Neutrophil (primary cell): ENCODE measurements around the gene KBTBD3.

Experiments used
- H3K27ac ChIP-seq: fragments of 200-600 bp; sonication (generic); 2 replicates; pipeline ENCODE4 v1.5.1; 2016; ENCODE audit warnings: mild to moderate bottlenecking, moderate library complexity
- H3K27me3 ChIP-seq: fragments of 200-600 bp; sonication (generic); 2 replicates; pipeline ENCODE4 v1.6.0; 2016; ENCODE audit warnings: mild to moderate bottlenecking
- H3K36me3 ChIP-seq: fragments of 200-600 bp; sonication (generic); 2 replicates; pipeline ENCODE4 v1.5.1; 2017
- H3K4me1 ChIP-seq, 2 experiments: fragments of 200-600 bp in 1 of 2; sonication (generic) in 1 of 2; 1 replicate in 1 of 2; 2 replicates in 1 of 2; pipeline versions ENCODE4 v1.5.1 to v1.6.1; 2013 to 2016; ENCODE audit warnings: low read depth in 1 of 2, low read length in 1 of 2, mild to moderate bottlenecking in 1 of 2, moderate library complexity in 1 of 2; ENCODE audit not compliant: control insufficient read depth in 1 of 2, insufficient read depth in 1 of 2
- H3K4me3 ChIP-seq, 2 experiments: fragments of 200-600 bp in 1 of 2; sonication (generic) in 1 of 2; 1 replicate in 1 of 2; 2 replicates in 1 of 2; pipeline ENCODE4 v1.5.1; 2013 to 2016; ENCODE audit warnings: low read depth in 1 of 2, low read length in 1 of 2, mild to moderate bottlenecking in 1 of 2, moderate library complexity in 1 of 2
- H3K9me3 ChIP-seq: fragments of 200-600 bp; sonication (generic); 2 replicates; pipeline ENCODE4 v1.5.1; 2016
- CTCF ChIP-seq: fragments of 200-600 bp; sonication (generic); IDR thresholded peaks from 2 replicates; pipeline ENCODE4 v1.5.1; 2016; ENCODE audit warnings: antibody characterized with exemption

The KBTBD3 gene

GRCh38 chr11:106086850-106087249, 9.7 kb upstream of the KBTBD3 start:
- no peak overlapping the region for H3K27ac ChIP-seq

GRCh38 chr11:106086135-106086534, 9.0 kb upstream of the KBTBD3 start:
- no peak for TF ChIP-seq CTCF
- H3K36me3 ChIP-seq = peaks cover 12% of the 10 kb centered on the region
- H3K27ac ChIP-seq = no peak overlapping the region
- H3K4me1 ChIP-seq = no peaks in the 10 kb centered on the region
- no peaks in the 10 kb centered on the region for H3K9me3 ChIP-seq
- H3K4me3 ChIP-seq = no peak overlapping the region
- H3K27me3 ChIP-seq = no peaks in the 10 kb centered on the region

More at GRCh38 chr11:106086850-106087249, 9.7 kb upstream of the KBTBD3 start:
- Histone ChIP-seq H3K9me3 (no peaks in the 10 kb centered on the region), H3K4me1 (no peaks in the 10 kb centered on the region), H3K27me3 (no peaks in the 10 kb centered on the region), H3K36me3 (peaks cover 16% of the 10 kb centered on the region), H3K4me3 (no peak overlapping the region)
- no peak for TF ChIP-seq CTCF

GRCh38 chr11:106082096-106082495, 4.9 kb upstream of the KBTBD3 start:
- Histone ChIP-seq H3K27ac (no peak overlapping the region), H3K27me3 (no peaks in the 10 kb centered on the region), H3K36me3 (peaks cover 23% of the 10 kb centered on the region), H3K9me3 (no peaks in the 10 kb centered on the region), H3K4me3 (no peak overlapping the region), H3K4me1 (peaks cover 14 to 16% of the 10 kb centered on the region in 2 experiments)
- no peak for TF ChIP-seq CTCF

GRCh38 chr11:106077609-106078455, 685 bp upstream of the KBTBD3 start, which contains the start of gene AASDHPPT:
TSS of gene AASDHPPT (plus strand) at chr11:106077662. CDS start at chr11:106077711, 49 bp downstream.
- Histone ChIP-seq H3K4me1 (peaks cover 24 to 25% of the 10 kb centered on the region in 2 experiments), H3K27me3 (no peaks in the 10 kb centered on the region), H3K27ac (peak within 1 kb of the TSS; percentile 89), H3K36me3 (peaks cover 23% of the 10 kb centered on the region), H3K4me3 (peak within 1 kb of the TSS; percentile 91 to 94), H3K9me3 (no peaks in the 10 kb centered on the region)
- no peak for TF ChIP-seq CTCF

- Histone ChIP-seq H3K27me3 (no peaks in the 10 kb centered on the region), H3K4me3 (peak overlapping the region; percentile 91 to 94), H3K27ac (peak overlapping the region; percentile 89), H3K36me3 (peaks cover 17% of the 10 kb centered on the region), H3K9me3 (no peaks in the 10 kb centered on the region), H3K4me1 (peaks cover 24 to 25% of the 10 kb centered on the region in 2 experiments)
- TF ChIP-seq CTCF = no peak
Measured at GRCh38 chr11:106076171-106076918, 802 bp downstream of the KBTBD3 start.
